A673 (cell line): ENCODE measurements around the gene PPM1D.
A peak's percentile ranks its signal among the peaks of the same experiment; 100 is the strongest.

ENCODE experiments used
- CTCF ChIP-seq: fragments of 300-800, 200-600 bp; sonication (generic); conservative IDR thresholded peaks from 2 replicates; pipeline ENCODE4 v1.5.1; 2017; ENCODE audit warnings: low read depth, mild to moderate bottlenecking, antibody characterized with exemption, low read length, moderate library complexity, mixed read lengths
- EZH2 ChIP-seq: fragments of 200-600 bp; sonication (generic); IDR thresholded peaks from 2 replicates; pipeline ENCODE4 v1.6.1; 2017; ENCODE audit warnings: borderline replicate concordance, low read depth, mild to moderate bottlenecking, mixed read lengths, antibody characterized with exemption, low read length; ENCODE audit not compliant: poor library complexity, severe bottlenecking

GRCh38 chr17:60640503-60640902, 40.5 kb downstream of the PPM1D start:
- peak; percentile 53 for TF ChIP-seq CTCF
- TF ChIP-seq EZH2 = no peak
